Liver (tissue), 9 donors: ENCODE data around the gene RTL10. TPM values are rescaled to one million over a fixed set of nuclear protein-coding genes. Genes with fewer than 3 reads are reported as not detected.

ENCODE experiments used
- DNase-seq: peaks from one replicate; pipeline ENCODE4 v3.0.0-alpha.2; 2017; ENCODE audit warnings: low spot score
- H3K27ac ChIP-seq, 2 donors: one replicate each; pipeline ENCODE4 v1.7.0; 2013; ENCODE audit warnings: inconsistent platforms in 2 of 2, low read length in 2 of 2, control low read depth in 1 of 2, low read depth in 1 of 2, mild to moderate bottlenecking in 1 of 2
- H3K27me3 ChIP-seq, 4 donors: one replicate each; pipeline versions ENCODE4 v1.6.1 to v1.7.0; 2013; ENCODE audit warnings: low read length in 3 of 4, inconsistent platforms in 1 of 4, mild to moderate bottlenecking in 1 of 4, moderate library complexity in 1 of 4; ENCODE audit not compliant: control insufficient read depth in 4 of 4, insufficient read depth in 4 of 4
- H3K36me3 ChIP-seq, 4 donors: one replicate each; pipeline versions ENCODE4 v1.6.1 to v1.7.0; 2013; ENCODE audit warnings: low read length in 3 of 4, mild to moderate bottlenecking in 3 of 4, low read depth in 1 of 4, moderate library complexity in 1 of 4; ENCODE audit not compliant: control insufficient read depth in 4 of 4, insufficient read depth in 3 of 4
- H3K4me1 ChIP-seq, 4 donors: one replicate each; pipeline versions ENCODE4 v1.6.1 to v1.7.0; 2013; ENCODE audit warnings: low read length in 3 of 4, mild to moderate bottlenecking in 3 of 4, moderate library complexity in 1 of 4; ENCODE audit not compliant: control insufficient read depth in 4 of 4, insufficient read depth in 4 of 4
- H3K4me3 ChIP-seq, 3 donors: one replicate each; pipeline versions ENCODE4 v1.6.1 to v1.7.0; 2013; ENCODE audit warnings: low read length in 3 of 3, control low read depth in 1 of 3, low read depth in 1 of 3, mild to moderate bottlenecking in 1 of 3
- H3K9ac ChIP-seq, 2 donors: one replicate each; pipeline ENCODE4 v1.7.0; 2013; ENCODE audit warnings: low read length in 2 of 2, mild to moderate bottlenecking in 2 of 2, moderate library complexity in 2 of 2, control low read depth in 1 of 2, low read depth in 1 of 2
- H3K9me3 ChIP-seq, 4 donors: one replicate each; pipeline versions ENCODE4 v1.6.1 to v1.7.0; 2013; ENCODE audit warnings: low read length in 3 of 4; ENCODE audit not compliant: control insufficient read depth in 4 of 4
- ATF3 ChIP-seq: IDR thresholded peaks from 2 replicates; pipeline ENCODE4 v1.6.1; 2016; ENCODE audit warnings: antibody characterized with exemption
- CTCF ChIP-seq: fragments of 150-350 bp; IDR thresholded peaks from 2 replicates; pipeline ENCODE4 v1.5.1; 2017; ENCODE audit warnings: improper control_type of control experiment, low read depth, low read length; ENCODE audit not compliant: missing input control
- EGR1 ChIP-seq, 2 donors: IDR thresholded peaks; 2 replicates each; pipeline ENCODE4 v1.6.1; 2016 to 2018; ENCODE audit warnings: antibody characterized with exemption in 2 of 2, low read depth in 2 of 2
- FOXA1 ChIP-seq: IDR thresholded peaks from 2 replicates; pipeline ENCODE4 v1.6.1; 2016; ENCODE audit warnings: antibody characterized with exemption
- FOXA2 ChIP-seq: IDR thresholded peaks from 2 replicates; pipeline ENCODE4 v1.6.1; 2016; ENCODE audit warnings: antibody characterized with exemption
- GABPA ChIP-seq, 2 donors: IDR thresholded peaks in 1 of 2; conservative IDR thresholded peaks in 1 of 2; 2 replicates each; pipeline ENCODE4 v1.6.1; 2016; ENCODE audit warnings: antibody characterized with exemption in 2 of 2, mild to moderate bottlenecking in 1 of 2, moderate library complexity in 1 of 2
- HNF4A ChIP-seq, 2 donors: conservative IDR thresholded peaks; 2 replicates each; pipeline ENCODE4 v1.6.1; 2016; ENCODE audit warnings: antibody characterized with exemption in 2 of 2, mild to moderate bottlenecking in 2 of 2
- HNF4G ChIP-seq: IDR thresholded peaks from 2 replicates; pipeline ENCODE4 v1.6.1; 2016; ENCODE audit warnings: antibody characterized with exemption
- JUND ChIP-seq, 2 donors: IDR thresholded peaks; 2 replicates each; pipeline ENCODE4 v1.6.1; 2016; ENCODE audit warnings: antibody characterized with exemption in 2 of 2
- RAD21 ChIP-seq, 2 donors: IDR thresholded peaks; 2 replicates each; pipeline ENCODE4 v1.6.1; 2016; ENCODE audit warnings: antibody characterized with exemption in 2 of 2, mild to moderate bottlenecking in 2 of 2
- RXRA ChIP-seq, 2 donors: IDR thresholded peaks; 2 replicates each; pipeline ENCODE4 v1.6.1; 2017 to 2018; ENCODE audit warnings: antibody characterized with exemption in 2 of 2, mild to moderate bottlenecking in 1 of 2
- SP1 ChIP-seq: IDR thresholded peaks from 2 replicates; pipeline ENCODE4 v1.6.1; 2018; ENCODE audit warnings: antibody characterized with exemption, mild to moderate bottlenecking
- TAF1 ChIP-seq: conservative IDR thresholded peaks from 2 replicates; pipeline ENCODE4 v1.6.1; 2016; ENCODE audit warnings: antibody characterized with exemption, mild to moderate bottlenecking
- YY1 ChIP-seq: IDR thresholded peaks from 2 replicates; pipeline ENCODE4 v1.6.1; 2016; ENCODE audit warnings: antibody characterized with exemption, mild to moderate bottlenecking
- ZBTB33 ChIP-seq: IDR thresholded peaks from 2 replicates; pipeline ENCODE4 v1.6.1; 2016; ENCODE audit warnings: antibody characterized with exemption
- WGBS: extraction: QIAGEN DNeasy Blood & Tissue Kit; methylation state at CpG from one replicate; pipeline ENCODE4 v1.1.7; 2013; 5-methylcytosine and 5-hydroxymethylcytosine counted together
- polyA plus RNA-seq, 2 donors: library from polyadenylated mRNA; stranded (reverse) in 1 of 2; unstranded in 1 of 2; fragments of 200-250 nt in 1 of 2; fragments of >200 nt in 1 of 2; fragmentation: Nextera tagmentation in 1 of 2; extraction: Ambion mirVana in 1 of 2; gene quantifications; one replicate each; pipeline versions ENCODE4 v1.2.1 to v1.2.3, GENCODE V29; 2013 to 2015
- total RNA-seq, 2 donors: library from RNA; depleted of rRNA; stranded (reverse); fragments of >200 nt; gene quantifications; one replicate each; pipeline ENCODE4 v1.2.3, GENCODE V29; 2014
- TF ChIP-seq, protein P1 (sequence below): IDR thresholded peaks from 2 replicates; pipeline ENCODE4 v1.6.1; 2016; ENCODE audit warnings: antibody characterized with exemption
- TF ChIP-seq, protein P2 (sequence below): IDR thresholded peaks from 2 replicates; pipeline ENCODE4 v1.6.1; 2016; ENCODE audit warnings: antibody characterized with exemption, mild to moderate bottlenecking
- donor health status: healthy.
- donor health status: healthy.
- donor health status: healthy.
- donor health status: healthy.
- donor health status: healthy.

The RTL10 gene
- total and polyA plus RNA-seq, 4 donors, result 4.2 to 8.3 (median 7.4) TPM

- Histone ChIP-seq H3K9ac (no peak overlapping the region), H3K9me3 (no peaks in the 10 kb centered on the region), H3K36me3 (no peaks in the 10 kb centered on the region), H3K27me3 (no peaks in the 10 kb centered on the region), H3K27ac (no peak overlapping the region), H3K4me1 (peaks cover 0 to 5% (median 0%) of the 10 kb centered on the region in 4 donors), H3K4me3 (no peak overlapping the region)
- no peak for TF ChIP-seq CTCF
- no peak for TF ChIP-seq RAD21 (IDR thresholded peaks at IDR 0.05)
- no peak for TF ChIP-seq YY1
- no peak for TF ChIP-seq JUND (IDR thresholded peaks at IDR 0.05)
- TF ChIP-seq, protein P1, sequence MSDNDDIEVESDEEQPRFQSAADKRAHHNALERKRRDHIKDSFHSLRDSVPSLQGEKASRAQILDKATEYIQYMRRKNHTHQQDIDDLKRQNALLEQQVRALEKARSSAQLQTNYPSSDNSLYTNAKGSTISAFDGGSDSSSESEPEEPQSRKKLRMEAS, result no peak
- no peak for TF ChIP-seq FOXA1
- no peak for TF ChIP-seq EGR1 (IDR thresholded peaks at IDR 0.05; ENCODE audit: low read depth in 2 of 2)
- TF ChIP-seq, protein P2, sequence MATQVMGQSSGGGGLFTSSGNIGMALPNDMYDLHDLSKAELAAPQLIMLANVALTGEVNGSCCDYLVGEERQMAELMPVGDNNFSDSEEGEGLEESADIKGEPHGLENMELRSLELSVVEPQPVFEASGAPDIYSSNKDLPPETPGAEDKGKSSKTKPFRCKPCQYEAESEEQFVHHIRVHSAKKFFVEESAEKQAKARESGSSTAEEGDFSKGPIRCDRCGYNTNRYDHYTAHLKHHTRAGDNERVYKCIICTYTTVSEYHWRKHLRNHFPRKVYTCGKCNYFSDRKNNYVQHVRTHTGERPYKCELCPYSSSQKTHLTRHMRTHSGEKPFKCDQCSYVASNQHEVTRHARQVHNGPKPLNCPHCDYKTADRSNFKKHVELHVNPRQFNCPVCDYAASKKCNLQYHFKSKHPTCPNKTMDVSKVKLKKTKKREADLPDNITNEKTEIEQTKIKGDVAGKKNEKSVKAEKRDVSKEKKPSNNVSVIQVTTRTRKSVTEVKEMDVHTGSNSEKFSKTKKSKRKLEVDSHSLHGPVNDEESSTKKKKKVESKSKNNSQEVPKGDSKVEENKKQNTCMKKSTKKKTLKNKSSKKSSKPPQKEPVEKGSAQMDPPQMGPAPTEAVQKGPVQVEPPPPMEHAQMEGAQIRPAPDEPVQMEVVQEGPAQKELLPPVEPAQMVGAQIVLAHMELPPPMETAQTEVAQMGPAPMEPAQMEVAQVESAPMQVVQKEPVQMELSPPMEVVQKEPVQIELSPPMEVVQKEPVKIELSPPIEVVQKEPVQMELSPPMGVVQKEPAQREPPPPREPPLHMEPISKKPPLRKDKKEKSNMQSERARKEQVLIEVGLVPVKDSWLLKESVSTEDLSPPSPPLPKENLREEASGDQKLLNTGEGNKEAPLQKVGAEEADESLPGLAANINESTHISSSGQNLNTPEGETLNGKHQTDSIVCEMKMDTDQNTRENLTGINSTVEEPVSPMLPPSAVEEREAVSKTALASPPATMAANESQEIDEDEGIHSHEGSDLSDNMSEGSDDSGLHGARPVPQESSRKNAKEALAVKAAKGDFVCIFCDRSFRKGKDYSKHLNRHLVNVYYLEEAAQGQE, result no peak
- no peak for TF ChIP-seq HNF4G
- no peak for TF ChIP-seq SP1
- TF ChIP-seq TAF1, result no peak
- no peak for TF ChIP-seq ATF3
- no peak for TF ChIP-seq GABPA (IDR thresholded peaks at IDR 0.05 in 1 of 2, conservative IDR thresholded peaks at IDR 0.05 in 1 of 2)
- TF ChIP-seq FOXA2, result no peak
- TF ChIP-seq ZBTB33, result no peak
- TF ChIP-seq HNF4A (conservative IDR thresholded peaks at IDR 0.05), result no peak
- TF ChIP-seq RXRA (IDR thresholded peaks at IDR 0.05), result no peak
- 94% methylated on average over 8 of the region's 8 CpGs for WGBS
- no peak for DNase-seq
Measured at GRCh38 chr22:19841641-19842392, 12.9 kb downstream of the RTL10 start.
